ENCODE measurements around the gene SLC7A14.

The SLC7A14 gene

GRCh38 chr3:170494766-170495165 lies 91.1 kb downstream of the SLC7A14 start:
- no peak for DNase-seq

- DNase-seq: no peak
These were observed 92.1 kb downstream of the SLC7A14 start for GRCh38 chr3:170493712-170494182.

GRCh38 chr3:170491901-170492300 lies 94.0 kb downstream of the SLC7A14 start:
- no peak for DNase-seq

- no peak for DNase-seq
These were observed 94.9 kb downstream of the SLC7A14 start for GRCh38 chr3:170490828-170491560.

GRCh38 chr3:170488802-170489201 lies 97.1 kb downstream of the SLC7A14 start:
- no peak for DNase-seq

GRCh38 chr3:170487031-170487430 lies 98.8 kb downstream of the SLC7A14 start:
- DNase-seq: no peak

- DNase-seq: no peak
These were observed 99.5 kb downstream of the SLC7A14 start for GRCh38 chr3:170486398-170486797.

- no peak for DNase-seq
These were observed 100.2 kb downstream of the SLC7A14 start for GRCh38 chr3:170485696-170486095.

GRCh38 chr3:170485294-170485693 lies 100.6 kb downstream of the SLC7A14 start:
- DNase-seq: no peak

- DNase-seq: no peak
These were observed 101.0 kb downstream of the SLC7A14 start for GRCh38 chr3:170484869-170485268.

GRCh38 chr3:170483485-170484262 lies 102.2 kb downstream of the SLC7A14 start:
- no peak for DNase-seq

GRCh38 chr3:170482199-170482598 lies 103.7 kb downstream of the SLC7A14 start:
- no peak for DNase-seq

- no peak for DNase-seq
These were observed 105.8 kb downstream of the SLC7A14 start for GRCh38 chr3:170480111-170480510.

- DNase-seq: no peak
These were observed 108.5 kb downstream of the SLC7A14 start for GRCh38 chr3:170477395-170477794.

GRCh38 chr3:170476291-170476690 lies 109.6 kb downstream of the SLC7A14 start:
- no peak for DNase-seq

- no peak for DNase-seq
These were observed 110.7 kb downstream of the SLC7A14 start for GRCh38 chr3:170475092-170475685.

- DNase-seq: no peak
These were observed 112.5 kb downstream of the SLC7A14 start for GRCh38 chr3:170473358-170473757.

- peak; percentile 8 for DNase-seq
These were observed 114.7 kb downstream of the SLC7A14 start for GRCh38 chr3:170471149-170471548.

GRCh38 chr3:170470063-170471016 lies 115.5 kb downstream of the SLC7A14 start:
- DNase-seq: peak; percentile 34

- DNase-seq: peak; percentile 64
These were observed 116.5 kb downstream of the SLC7A14 start for GRCh38 chr3:170469151-170470062.

GRCh38 chr3:170467571-170468147 lies 118.2 kb downstream of the SLC7A14 start:
- peak; percentile 74 for DNase-seq
